Esophagus squamous epithelium (tissue), 4 donors: ENCODE measurements around the gene BICDL2.

Experiments
- POLR2A ChIP-seq, 4 donors: fragments of 450-650 bp; IDR thresholded peaks; one replicate each; pipeline ENCODE4 v1.6.1; 2017; ENCODE audit warnings: antibody characterized with exemption in 4 of 4, mild to moderate bottlenecking in 4 of 4, moderate library complexity in 3 of 4
- TF ChIP-seq, protein P1 (sequence below), 6 experiments: fragments of 450-650 bp in 4 of 6; fragments of 200-600 bp in 2 of 6; sonication (generic) in 2 of 6; IDR thresholded peaks; one replicate each; pipeline ENCODE4 v1.5.1; 2016 to 2019; ENCODE audit warnings: antibody characterized with exemption in 6 of 6, mild to moderate bottlenecking in 4 of 6, moderate library complexity in 4 of 6

DNA sequence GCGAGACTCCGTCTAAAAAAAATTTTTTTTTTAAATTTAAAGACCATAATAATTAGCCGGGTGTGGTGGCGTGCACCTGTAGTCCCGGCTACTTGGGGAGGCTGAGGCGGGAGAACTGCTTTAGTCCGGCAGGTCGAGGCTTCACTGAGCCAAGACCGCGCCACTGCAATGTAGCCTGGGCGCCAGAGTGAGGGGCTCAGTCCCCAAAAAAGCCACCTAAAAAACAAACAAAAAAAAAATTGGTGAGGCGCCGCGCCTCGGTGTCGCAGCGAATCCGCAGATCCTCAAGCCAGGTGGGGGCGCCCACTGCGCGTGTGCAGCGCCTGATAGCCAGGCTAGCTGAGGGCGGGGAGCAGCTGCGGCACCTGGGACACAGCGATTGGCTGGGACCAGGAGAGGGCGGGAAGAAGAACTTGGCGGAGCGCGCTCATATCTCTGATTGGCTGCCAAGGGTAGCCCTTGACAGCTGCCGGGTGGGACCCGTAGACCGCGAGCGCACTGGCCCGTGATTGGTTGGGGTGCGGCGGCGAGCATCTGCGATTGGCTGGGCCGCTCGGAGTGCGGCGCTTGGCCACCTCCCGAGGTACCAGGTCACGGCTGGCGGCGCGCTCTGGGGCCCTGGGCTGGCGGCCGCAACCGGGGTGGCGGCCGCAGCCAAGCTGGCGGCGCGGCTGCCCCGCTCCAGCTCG, 33.0 kb downstream of the BICDL2 start:
- TF ChIP-seq, protein P1, sequence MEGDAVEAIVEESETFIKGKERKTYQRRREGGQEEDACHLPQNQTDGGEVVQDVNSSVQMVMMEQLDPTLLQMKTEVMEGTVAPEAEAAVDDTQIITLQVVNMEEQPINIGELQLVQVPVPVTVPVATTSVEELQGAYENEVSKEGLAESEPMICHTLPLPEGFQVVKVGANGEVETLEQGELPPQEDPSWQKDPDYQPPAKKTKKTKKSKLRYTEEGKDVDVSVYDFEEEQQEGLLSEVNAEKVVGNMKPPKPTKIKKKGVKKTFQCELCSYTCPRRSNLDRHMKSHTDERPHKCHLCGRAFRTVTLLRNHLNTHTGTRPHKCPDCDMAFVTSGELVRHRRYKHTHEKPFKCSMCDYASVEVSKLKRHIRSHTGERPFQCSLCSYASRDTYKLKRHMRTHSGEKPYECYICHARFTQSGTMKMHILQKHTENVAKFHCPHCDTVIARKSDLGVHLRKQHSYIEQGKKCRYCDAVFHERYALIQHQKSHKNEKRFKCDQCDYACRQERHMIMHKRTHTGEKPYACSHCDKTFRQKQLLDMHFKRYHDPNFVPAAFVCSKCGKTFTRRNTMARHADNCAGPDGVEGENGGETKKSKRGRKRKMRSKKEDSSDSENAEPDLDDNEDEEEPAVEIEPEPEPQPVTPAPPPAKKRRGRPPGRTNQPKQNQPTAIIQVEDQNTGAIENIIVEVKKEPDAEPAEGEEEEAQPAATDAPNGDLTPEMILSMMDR (IDR thresholded peaks at IDR 0.05) = peak; percentile 36 to 73 (median 51)
- TF ChIP-seq POLR2A (IDR thresholded peaks at IDR 0.05) = peak in 1 of 4 donors; percentile 12
